Stimulated activated CD4-positive, alpha-beta T cell treated with anti-CD3 and anti-CD28 coated beads, TNF-alpha, amount 100 ng/mL, for 24 hours (primary cell): ENCODE results near the gene LY6G6C.

Experiments
- DNase-seq, 3 experiments: peaks; one replicate each; pipeline ENCODE4 v3.0.0-alpha.2; 2020; ENCODE audit warnings: low read depth in 3 of 3

The LY6G6C gene

DNA sequence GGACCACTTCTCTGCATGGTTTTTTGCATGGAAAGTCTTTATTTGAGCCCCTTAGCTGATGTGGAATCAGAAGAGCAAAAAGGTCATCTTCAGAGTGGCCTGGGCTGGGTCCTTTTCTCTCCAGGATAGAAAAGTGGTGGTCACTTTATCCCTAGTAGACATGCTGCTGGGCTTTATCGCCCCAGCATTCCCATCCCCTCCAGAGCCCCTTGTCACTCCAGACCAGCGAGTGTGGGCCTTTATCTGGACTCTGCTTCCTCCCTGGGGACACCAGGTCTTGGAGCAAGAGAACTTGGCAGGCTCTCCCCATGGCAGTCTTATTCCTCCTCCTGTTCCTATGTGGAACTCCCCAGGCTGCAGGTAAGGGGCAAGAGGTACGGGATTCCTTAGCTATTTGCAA lies 14.9 kb downstream of the LY6G6C start, which contains the start of gene LY6G6F:
LY6G6F (plus strand) TSS at position 268 of the 400 bp plus-strand sequence; CDS start at position 309, 41 bp downstream.
- no peak for DNase-seq

DNA sequence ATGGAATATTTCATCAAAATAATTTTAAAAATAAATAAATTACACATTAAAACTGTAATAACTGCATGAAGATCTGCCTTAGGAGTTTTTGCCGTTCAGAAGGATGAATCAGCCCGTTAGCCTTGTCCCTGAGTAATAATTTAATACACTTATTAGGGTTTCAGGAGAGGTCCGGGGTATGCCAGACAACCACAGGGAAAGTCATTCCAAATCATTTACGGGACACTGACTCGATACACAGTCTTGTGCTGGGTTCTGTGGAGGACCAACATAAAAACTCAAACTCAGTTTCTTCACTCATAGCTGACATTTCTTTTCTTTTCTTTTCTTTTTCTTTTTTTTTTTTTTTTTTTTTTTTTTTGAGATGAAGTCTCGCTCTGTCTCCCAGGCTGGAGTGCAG lies 15.6 kb downstream of the LY6G6C start:
- DNase-seq = no peak

DNA sequence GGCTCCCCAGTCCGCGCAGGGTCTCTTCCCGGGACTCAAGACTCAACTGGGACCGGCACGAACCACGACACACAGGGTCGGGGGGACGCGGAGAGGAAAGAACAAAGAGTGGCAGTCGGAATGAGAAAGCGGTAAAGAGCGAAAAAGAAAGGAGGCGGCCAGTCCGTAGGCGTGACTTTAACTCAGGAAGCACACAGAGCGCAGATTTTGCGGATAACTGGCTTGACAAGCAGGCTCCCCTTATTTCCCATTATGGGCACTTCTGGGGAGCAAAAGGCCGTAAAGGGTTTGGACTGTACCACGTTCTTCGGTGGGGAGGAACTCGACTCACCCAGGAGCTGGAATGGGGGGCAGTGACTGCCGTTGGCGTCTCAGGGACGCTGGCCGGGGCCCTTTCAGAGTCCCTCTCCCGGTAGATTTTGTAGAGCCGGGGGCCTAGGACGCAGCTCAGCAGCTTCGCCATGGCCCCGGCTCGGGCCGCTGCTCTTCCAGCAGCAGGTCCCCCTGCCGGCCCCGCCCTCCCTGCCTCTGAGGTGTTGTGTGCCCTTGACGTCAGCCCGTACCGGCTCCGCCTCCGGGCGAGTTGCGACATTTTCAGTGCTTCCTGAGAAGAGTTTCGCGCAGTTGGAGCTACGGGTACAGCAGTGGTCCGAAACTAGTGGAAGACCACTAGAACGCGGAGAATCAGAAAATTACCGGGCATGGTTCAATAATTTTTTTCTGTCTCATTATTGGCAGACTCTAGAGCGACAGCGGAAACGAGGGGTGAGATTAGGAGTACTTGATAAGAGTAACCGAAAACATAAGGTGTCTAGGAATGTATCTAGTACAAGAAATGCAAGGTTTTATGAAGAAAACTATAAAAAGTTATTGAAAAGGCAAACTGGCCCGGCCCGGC lies 18.5 kb downstream of the LY6G6C start, which contains the start of gene ABHD16A:
ABHD16A (minus strand) TSS at position 506 of the 898 bp plus-strand sequence; CDS start at position 463, 43 bp downstream.
- DNase-seq = peak; percentile 92 to 98 (median 92)

DNA sequence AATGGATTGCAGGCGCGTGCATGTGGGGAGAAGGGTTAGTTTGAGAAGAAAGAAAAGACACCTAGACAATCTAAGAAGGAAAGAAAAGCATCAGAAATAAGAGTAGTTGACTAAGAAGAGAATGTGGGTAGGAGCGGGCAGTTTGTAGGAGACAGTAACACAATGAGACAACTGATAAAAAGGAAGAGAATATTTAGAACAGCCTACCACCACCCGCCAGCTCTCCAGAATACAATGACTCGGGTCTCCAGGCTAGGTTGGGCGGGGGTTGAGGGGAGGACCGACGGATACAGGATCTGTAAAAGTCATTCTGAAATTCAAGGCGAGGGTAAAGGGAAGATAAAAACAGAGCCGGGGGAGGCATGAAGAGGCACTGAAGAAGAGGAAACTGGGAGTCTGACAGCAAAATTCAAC lies 19.1 kb downstream of the LY6G6C start:
- DNase-seq = peak in 1 of 3 experiments; percentile 5

DNA sequence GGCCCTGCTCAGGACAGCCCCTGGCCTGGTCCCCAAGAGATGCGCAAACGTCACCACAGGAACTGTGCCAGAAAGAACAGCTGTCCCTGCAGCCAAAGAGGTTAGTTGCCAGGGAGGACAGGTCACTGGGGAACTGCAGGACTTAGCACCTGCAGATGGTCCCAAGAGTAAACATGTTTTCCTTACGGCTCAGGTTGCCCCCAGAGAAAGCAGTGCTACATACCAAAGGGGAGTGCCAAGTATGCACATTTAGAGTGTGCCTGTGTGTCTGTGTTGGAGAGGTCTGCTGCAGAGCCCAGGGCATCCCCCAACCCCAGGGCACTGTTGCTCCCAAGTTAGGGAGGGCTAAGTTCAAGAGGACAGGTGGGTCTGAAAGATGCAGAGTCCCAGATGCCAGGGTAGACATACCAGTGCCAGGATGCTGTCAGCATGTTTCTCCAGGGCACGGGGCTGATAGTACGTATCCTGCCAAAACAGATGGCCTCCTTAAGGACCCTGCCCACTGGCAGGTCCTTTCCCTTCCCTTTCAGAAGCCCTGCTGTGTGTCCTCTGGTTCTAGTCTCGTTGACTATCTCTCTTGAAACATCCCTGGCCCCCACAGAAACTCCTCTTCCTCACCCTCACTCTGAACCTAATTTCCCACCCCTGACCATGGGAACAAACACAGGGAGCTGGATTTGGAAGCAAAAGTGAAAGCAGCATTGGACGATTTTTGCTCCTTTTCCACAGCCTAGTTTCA lies 19.7 kb downstream of the LY6G6C start:
- DNase-seq = no peak

DNA sequence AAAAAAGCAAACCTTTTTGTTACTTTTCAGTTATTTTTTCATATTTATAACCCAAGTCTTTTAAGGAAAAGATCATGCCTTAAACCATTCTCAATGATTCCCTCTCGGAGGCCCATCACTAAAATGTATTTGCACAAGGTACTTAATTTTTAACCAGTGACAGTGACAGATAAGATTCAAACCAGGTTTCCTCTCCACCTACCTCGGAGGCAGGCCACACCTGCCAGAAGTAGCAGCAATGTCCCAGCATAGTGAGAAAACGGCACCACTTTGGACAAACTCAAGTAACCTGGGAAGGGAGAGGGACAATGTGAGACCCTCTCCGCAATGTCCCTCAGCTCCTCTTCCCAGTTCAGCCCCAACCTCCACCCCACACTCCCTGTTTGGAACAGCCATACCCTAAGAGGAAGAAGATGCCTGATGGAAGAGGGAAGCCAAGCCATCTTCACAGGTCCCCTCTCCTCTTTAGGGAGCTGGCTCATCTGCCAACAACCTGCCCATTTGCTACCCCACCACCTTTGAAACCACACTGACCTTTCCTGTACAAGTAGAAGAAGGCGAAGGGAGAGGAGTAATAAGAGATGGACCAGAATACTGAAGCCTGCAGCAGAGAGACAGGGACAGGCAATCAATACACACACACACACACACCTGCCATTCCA lies 20.7 kb downstream of the LY6G6C start:
- no peak for DNase-seq

DNA sequence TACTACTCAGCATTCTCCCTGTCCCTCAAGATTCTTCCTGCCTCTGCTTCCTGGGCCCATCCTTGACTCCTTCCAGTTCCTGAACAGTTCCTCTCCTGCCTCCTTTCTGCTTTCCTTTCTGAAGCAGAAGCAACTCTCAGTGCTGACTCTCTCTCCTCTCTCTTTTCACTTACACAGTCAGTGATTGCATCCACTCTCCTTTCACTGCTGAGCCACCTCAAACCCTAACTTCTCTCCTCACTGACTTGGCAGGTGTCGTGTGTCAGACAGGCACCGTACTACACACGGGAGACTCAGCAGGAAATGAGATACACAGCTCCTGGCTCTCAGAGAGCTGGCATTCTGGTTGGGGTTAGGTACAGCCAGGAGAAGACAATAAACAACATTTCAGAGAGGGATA lies 24.0 kb downstream of the LY6G6C start:
- no peak for DNase-seq

DNA sequence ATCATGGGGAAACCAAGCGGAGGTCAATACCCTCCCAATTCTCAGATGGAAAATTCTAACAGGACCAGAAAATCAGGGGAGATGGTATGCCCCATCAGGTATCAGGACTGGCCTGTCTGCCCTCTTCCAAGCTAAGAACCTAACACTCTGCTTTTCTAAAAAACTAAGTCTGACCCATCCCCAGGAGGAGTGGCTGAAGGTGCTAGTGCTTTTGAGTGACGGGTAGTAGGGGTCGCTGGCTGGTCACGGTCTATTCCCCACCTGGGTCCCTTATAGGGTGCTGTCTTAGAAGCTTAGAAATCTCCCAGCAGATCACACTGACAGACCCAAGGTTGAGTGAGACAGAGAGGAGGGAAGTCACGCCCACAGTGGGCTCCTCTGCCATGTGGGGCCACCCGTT lies 28.0 kb downstream of the LY6G6C start:
- no peak for DNase-seq

DNA sequence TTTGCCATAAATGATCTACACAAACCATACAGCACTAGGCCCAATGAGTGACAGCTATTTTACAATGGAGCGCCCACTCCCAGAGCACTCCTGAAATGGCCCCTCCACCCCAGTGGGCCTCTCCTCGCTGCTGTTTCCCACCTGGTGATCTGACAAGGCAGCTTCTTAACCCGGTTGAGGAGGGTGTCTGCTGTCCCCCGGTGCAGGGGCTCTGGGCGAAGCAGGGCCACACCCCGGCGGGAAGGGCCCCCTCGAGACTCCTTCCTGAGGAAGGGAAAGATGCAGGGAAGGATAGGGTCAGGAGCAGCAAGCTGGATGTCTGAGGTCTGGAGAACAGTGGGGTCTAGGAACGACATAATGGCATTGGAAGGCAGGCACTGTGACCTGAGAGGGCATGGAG lies 28.7 kb downstream of the LY6G6C start:
- DNase-seq = no peak

DNA sequence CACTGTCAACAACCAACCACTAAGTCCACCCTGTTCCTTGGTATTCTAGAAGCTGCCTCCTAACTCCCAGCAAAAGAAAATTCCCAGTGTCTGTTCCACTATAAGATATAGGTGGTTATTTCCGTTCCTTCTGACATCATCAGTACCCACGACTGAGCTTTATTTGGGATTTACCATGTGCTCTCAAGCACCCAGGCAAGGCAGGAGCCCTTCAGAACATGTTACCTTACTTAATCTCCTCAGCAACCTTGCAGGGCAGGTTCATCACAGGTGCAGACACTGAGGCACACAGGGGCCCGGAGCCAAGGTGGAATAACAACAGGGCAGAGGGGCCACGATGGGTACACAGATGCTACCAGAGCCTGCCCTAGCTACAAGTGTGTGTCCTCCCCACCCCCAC lies 29.2 kb downstream of the LY6G6C start:
- no peak for DNase-seq

DNA sequence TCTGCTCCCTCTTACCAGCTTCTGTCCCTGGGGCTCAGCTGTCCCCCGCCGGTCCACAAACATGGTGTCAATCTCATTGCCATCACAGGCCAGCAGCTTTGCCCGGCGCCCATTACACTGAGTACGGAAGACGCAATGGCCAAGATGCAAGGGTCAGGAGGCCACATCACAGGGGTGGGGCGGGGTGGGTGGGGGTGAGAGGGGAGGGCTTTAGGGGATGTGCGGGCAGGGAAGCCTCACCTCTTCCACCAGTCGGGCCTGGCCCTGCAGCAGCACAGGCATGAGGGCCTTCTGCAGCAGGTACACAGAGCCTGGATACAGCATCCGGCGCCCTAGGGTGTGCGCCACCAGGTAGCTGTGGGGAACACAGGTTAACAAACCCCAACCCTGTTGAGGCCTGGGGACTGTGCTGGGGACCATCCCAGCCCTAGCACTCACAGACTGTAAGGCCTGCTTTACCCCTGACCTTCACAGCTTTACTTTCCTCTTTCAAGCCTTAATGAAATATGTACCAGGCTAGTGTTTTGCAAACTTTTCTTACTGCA lies 29.9 kb downstream of the LY6G6C start:
- DNase-seq = no peak

DNA sequence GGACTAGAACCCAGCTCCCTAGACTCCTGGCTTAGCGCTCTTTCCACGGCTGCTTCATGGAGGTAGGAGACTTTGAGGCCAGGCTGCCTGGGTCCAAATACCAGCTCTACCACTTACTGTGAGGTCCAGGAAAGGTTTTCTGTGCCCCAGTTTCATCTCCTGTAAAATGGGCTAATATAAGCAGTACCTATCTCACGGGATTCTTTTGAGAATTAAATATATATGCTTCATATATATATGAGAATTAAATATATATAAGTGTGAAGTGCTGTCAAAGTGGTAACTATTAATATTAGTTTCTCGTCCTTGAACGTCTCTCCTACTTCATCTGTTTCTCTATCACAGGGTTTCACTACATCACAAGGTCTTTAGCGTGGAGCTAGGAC lies 30.5 kb downstream of the LY6G6C start:
- DNase-seq = no peak

DNA sequence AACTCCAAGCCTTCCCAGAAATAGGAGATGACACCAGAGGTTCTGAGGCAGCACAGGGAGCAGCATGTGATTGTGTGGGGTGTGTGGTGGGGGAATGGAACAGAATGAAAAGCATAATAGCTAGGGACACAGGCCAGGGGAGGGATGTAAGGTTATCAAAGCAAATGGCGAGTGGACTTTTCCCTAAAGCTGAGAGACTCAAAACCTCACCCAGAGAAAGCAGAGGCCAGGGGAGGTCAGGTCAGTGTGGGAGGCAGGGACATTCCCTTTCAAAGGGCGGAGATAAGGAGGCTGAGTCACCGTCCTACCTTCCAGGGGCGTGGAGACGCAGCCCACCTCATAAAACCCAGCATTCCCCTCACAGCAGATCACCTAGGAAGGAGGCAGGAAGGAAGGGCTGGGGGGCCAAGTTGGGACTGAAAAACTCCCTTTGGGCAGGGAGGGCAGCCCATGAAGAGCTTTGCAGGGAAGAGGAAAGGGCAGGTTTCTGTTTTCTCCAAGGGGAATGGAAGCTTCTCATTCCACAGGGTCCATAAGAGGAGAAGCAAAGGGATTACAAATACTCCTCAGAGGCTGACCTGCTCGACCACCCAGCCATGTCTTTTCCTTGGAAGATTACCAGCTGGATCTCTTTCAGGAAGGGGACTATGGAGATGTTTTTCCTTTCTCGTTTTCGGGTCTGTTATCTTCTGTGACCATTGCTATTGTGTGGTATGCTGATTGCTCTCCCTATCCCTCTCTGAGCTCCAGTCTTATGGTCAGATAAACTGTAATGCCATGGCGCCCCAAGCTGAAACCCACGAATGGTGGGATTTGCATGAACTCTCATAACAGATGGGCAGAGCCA lies 31.1 kb downstream of the LY6G6C start:
- no peak for DNase-seq

DNA sequence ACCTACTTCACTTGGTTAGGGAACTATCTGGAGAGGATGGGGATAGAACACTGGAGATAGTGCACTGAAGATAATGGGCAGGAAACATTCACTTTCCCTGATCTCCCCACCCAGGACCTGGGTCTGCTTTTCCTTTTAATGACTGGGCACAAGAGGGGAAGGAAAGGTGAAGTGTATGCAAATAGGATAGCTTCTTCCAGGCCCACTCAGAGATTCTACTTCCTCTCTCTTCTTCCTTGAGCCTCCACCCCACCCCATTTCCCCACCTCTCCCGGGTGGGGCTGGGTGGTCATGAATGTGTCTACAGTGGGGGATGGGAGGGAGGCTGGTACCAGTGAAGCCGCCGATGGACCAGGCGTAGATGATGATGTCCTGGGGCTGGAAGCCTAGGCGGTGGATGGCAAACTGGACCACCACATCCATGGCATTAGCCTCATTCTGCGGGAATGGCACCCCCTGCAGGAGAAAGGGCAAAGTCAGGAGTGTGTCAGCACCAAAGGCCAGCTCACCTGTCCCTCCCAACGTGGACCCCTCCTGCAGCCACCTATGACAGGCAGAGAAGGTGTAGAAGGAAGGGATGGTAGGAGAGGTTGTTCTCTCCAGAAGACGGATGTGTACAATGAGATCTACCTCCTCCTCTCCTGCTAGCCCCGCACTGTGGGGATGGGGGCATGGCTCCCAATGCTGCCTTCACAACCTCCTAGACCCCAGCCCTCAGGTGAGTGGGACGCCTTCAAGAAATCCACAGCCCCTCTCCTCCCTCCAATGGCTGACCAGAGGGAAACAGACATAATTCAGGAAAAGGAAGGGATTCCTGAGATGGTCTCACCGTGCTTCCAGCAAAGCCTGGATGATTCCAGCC lies 32.1 kb downstream of the LY6G6C start:
- no peak for DNase-seq

DNA sequence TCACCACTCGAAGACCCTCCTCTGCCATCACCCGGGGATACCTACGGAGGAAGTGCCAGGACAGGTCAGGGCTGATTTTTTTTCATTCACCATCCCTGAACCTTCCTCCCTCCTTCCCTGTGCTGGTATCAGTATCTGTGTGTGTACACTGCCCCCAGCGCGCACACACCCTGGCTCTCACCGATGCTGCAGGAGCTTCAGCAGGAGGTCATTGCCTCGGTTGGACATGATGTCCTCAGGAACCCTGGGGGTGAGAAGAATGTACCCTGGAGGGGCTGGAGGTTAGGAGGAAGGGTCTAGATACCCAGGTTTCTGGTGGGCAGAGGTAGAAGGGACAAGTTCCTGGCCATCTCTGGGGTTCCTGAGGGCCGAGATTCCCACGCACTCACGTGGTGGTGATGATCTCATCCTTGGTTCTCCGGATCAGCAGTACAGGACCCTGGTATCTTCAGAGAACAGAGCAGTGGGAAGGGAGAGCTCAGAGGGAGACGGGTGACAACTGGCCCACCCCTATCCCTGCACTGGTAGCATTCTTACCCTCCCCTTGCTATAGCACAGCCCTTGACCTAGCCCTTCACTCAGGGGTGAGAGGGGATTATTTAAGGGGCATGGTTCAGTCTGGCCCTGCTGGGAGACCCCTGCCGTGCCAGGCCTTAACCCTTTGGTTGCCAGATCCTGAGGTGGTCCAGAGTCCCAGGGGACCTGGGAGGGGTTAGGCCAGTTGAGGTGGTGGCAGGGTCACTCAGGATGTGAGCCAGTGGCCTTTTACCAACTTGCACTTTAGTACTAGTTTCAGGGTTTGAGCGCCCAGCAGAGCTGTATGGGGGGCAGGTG lies 33.5 kb downstream of the LY6G6C start:
- DNase-seq = no peak

DNA sequence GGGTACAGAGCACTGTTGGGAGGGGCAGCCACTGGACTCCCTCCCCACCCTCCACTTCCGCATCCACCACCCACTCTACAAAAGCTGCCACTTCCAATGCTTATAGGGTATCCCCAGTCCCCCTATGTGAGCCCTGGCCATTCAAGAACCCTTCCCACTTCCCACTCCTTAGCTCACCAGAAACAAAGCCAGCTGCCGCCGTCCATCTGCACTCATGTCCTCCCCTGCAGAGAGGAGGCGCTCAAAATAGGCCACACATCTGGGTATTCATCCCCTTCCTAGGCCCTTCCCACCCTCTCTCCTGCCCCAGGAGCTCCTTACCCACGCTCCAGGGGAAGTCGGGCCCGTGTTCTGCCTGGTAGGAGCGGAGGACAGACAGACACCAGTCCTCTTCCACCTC lies 34.2 kb downstream of the LY6G6C start:
- DNase-seq = no peak

DNA sequence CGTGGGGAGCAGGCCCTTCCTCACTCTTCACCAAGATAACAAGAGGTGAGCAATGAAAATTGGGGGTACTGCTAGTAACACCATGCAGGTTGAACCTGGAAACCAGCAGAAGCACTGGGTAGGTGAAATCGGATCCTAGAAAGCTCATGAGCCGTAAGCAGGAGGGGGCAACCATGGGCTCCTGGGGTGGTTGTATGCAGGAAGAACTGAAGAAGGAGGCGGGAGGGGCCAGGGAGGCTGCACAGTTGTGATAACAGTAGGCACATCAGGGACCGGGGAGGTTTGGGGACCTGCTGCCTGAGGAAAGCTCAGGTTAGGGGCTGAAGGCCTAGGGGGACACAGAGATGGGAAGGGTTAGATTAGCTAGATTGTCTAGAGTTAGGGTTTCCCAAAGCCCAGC lies 35.1 kb downstream of the LY6G6C start:
- no peak for DNase-seq

DNA sequence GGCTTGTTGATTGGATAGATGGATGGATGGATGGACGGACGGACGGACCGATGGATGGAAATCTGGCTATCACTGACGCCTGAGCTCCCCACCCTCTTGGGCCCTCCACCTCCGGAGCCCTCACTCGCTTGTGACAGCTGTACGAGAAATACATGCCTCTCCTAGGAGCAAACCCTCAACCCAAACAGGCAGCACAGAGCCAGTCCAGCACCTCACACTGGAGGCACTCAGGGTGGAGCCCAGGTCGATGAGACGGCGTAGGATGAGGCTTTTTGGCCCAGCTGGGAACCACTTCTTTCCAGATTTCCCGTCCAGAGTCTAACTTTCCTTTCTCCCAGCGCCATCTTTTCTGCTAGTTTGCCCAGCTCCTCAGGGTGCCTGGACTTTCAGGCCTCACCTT lies 38.0 kb downstream of the LY6G6C start:
- no peak for DNase-seq

DNA sequence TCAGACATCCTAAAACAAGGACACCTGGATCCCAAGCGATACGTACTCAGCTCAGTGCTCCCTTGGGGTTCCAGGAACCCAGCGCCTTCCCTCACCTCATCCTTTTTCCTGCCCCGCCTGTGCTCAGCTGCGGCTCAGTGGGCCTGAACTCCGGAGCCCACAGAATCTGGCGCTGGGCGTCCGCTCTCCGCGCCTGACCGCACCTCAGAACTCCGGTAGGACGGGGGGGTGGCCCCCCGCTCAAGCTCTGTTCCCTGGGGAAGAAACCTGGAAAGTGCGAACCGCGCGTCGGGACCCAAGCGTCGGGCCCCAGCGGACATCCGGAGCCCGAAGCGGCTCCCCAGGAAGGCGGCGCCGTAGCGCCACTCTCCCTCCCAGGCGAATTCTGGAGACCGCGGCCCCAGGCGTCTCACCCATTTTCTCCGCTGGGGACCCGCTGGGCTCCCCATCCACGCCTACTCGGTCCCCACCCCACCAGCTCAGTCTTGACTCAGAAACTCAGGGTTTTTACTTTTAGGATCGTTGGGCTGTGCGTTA lies 40.3 kb downstream of the LY6G6C start:
- peak in 1 of 3 experiments; percentile 48 for DNase-seq
